GM12874 (cell line): Measurements from ENCODE around the gene CMTM7.

Experiments
- CTCF ChIP-seq: IDR thresholded peaks from 2 replicates; pipeline ENCODE4 v1.5.1; 2011; ENCODE audit warnings: low read depth, mild to moderate bottlenecking, control low read depth, low read length, moderate library complexity; ENCODE audit not compliant: insufficient read depth

The CMTM7 gene

GRCh38 chr3:32410367-32411246 is 19.0 kb downstream of the CMTM7 start:
- no peak for TF ChIP-seq CTCF

- no peak for TF ChIP-seq CTCF
Observed at GRCh38 chr3:32411442-32411841, 19.8 kb downstream of the CMTM7 start.

- no peak for TF ChIP-seq CTCF
Observed at GRCh38 chr3:32412887-32413286, 21.2 kb downstream of the CMTM7 start.

- no peak for TF ChIP-seq CTCF
Observed at GRCh38 chr3:32413845-32414521, 22.3 kb downstream of the CMTM7 start.

GRCh38 chr3:32414522-32415202 is 23.0 kb downstream of the CMTM7 start:
- TF ChIP-seq CTCF, result no peak

GRCh38 chr3:32419742-32420125 is 28.1 kb downstream of the CMTM7 start:
- no peak for TF ChIP-seq CTCF
